CD4-positive, alpha-beta memory T cell (primary cell): ENCODE results near the gene STAT1. TPM values are rescaled to one million over a fixed set of nuclear protein-coding genes. Genes with fewer than 3 reads are reported as not detected.
"Not testable (repeated sequence)": the region's sequence is repeated elsewhere in the genome, so short reads cannot be mapped to it uniquely, and the experiment has no call there.

Experiments used
- CTCF ChIA-PET: fragments of 350-600 bp; sonication (Branson Sonifier 250); formaldehyde crosslinking; loops from one replicate; lab custom pipeline; 2021; ENCODE audit warnings: inconsistent platforms; ENCODE audit not compliant: partially characterized antibody; lab: Charles Lee
- POLR2A ChIA-PET: fragments of 350-600 bp; sonication (Branson Sonifier 250); formaldehyde crosslinking; loops from one replicate; lab custom pipeline; 2021; ENCODE audit not compliant: partially characterized antibody; lab: Charles Lee
- DNase-seq, 5 donors: peaks; one replicate each; pipeline versions ENCODE4 v3.0.0 to v3.0.0-alpha.2; 2020 to 2022; ENCODE audit warnings: mixed read lengths in 1 of 5
- H3K27ac ChIP-seq: one replicate; pipeline ENCODE4 v1.7.0; 2013; ENCODE audit warnings: low read depth, low read length
- H3K27me3 ChIP-seq: 2 replicates; pipeline ENCODE4 v1.7.0; 2013; ENCODE audit warnings: mild to moderate bottlenecking, low read length, moderate library complexity; ENCODE audit not compliant: insufficient read depth
- H3K36me3 ChIP-seq: 2 replicates; pipeline ENCODE4 v1.7.0; 2013; ENCODE audit warnings: mild to moderate bottlenecking, low read length, moderate library complexity; ENCODE audit not compliant: insufficient read depth
- H3K4me1 ChIP-seq: 2 replicates; pipeline ENCODE4 v1.7.0; 2013; ENCODE audit warnings: mild to moderate bottlenecking, low read length, moderate library complexity; ENCODE audit not compliant: insufficient read depth
- H3K4me3 ChIP-seq, 2 donors: one replicate each; pipeline ENCODE4 v1.7.0; 2013; ENCODE audit warnings: low read length in 2 of 2, mild to moderate bottlenecking in 1 of 2
- H3K9me3 ChIP-seq, 2 donors: one replicate each; pipeline ENCODE4 v1.7.0; 2013; ENCODE audit warnings: low read length in 2 of 2, control low read depth in 1 of 2; ENCODE audit not compliant: control insufficient read depth in 1 of 2
- H3K27ac Mint-ChIP-seq, 7 donors: one replicate each; pipeline ENCODE4 v1.8.0; 2020 to 2021; ENCODE audit warnings: mixed read lengths in 7 of 7, mild to moderate bottlenecking in 6 of 7, inconsistent platforms in 3 of 7, moderate library complexity in 3 of 7
- H3K27me3 Mint-ChIP-seq, 2 donors: one replicate each; pipeline ENCODE4 v1.8.0; 2020 to 2021; ENCODE audit warnings: mixed read lengths in 2 of 2
- H3K36me3 Mint-ChIP-seq, 2 donors: one replicate each; pipeline ENCODE4 v1.8.0; 2020 to 2021; ENCODE audit warnings: mixed read lengths in 2 of 2, inconsistent platforms in 1 of 2, mild to moderate bottlenecking in 1 of 2
- H3K4me1 Mint-ChIP-seq, 4 donors: one replicate each; pipeline ENCODE4 v1.8.0; 2020 to 2021; ENCODE audit warnings: mixed read lengths in 4 of 4, mild to moderate bottlenecking in 1 of 4
- H3K4me3 Mint-ChIP-seq, 8 donors: one replicate each; pipeline ENCODE4 v1.8.0; 2020 to 2021; ENCODE audit warnings: mixed read lengths in 8 of 8, mild to moderate bottlenecking in 7 of 8, moderate library complexity in 6 of 8, inconsistent platforms in 3 of 8
- H3K9me3 Mint-ChIP-seq, 8 donors: one replicate each; pipeline ENCODE4 v1.8.0; 2020 to 2021; ENCODE audit warnings: mixed read lengths in 8 of 8, mild to moderate bottlenecking in 5 of 8, inconsistent platforms in 3 of 8, moderate library complexity in 1 of 8
- intact Hi-C: fragments of 100-400 bp; cut with micrococcal nuclease; formaldehyde crosslinking; loops from one replicate; pipeline ENCODE4 v1.15.1; 2023
- polyA plus RNA-seq, 2 donors: library from polyadenylated mRNA; unstranded; fragments of 300-500 nt; fragmentation: Illumina TruSeq; gene quantifications; one replicate each; pipeline ENCODE4 v1.2.3, GENCODE V29; 2021
- total RNA-seq, 2 experiments: library from RNA; stranded (reverse); gene quantifications; one replicate each; pipeline ENCODE4 v1.2.3, GENCODE V29; 2021

The STAT1 gene
- total and polyA plus RNA-seq, 4 experiments from 2014 or later = 130 to 230 (median 175) TPM

DNA sequence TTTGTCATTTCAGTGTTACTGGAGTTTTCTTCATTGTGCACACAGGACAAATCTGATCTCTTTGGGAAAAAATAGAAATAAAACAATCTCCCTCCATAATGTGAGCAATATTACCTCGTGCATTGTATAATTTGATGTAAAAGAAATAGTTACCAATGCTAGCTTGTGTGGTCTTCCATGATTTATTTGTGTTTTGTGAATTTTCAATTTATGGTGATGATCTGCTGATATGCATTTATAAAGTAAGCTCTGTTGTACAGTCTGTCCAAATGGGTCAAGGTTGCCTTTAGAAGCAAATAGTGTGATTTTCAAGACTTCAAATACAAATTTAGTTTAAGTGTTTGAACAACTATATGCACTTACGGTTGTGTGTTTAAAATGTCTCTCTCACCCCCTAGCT is 50.9 kb downstream of the STAT1 start:
- Mint-ChIP-seq H3K27me3 (no peaks in the 10 kb centered on the region), H3K36me3 (peaks cover 67 to 80% of the 10 kb centered on the region in 2 donors), H3K4me1 (peaks cover 29 to 44% (median 36%) of the 10 kb centered on the region in 4 donors), H3K4me3 (no peak overlapping the region), H3K9me3 (peaks cover 0 to 11% (median 5%) of the 10 kb centered on the region in 8 donors), H3K27ac (peak overlapping the region in 4 of 7 donors; percentile 14 to 74 (median 52))
- Histone ChIP-seq H3K9me3 (no peaks in the 10 kb centered on the region), H3K4me1 (no peaks in the 10 kb centered on the region), H3K27ac (no peak overlapping the region), H3K36me3 (peaks cover 54% of the 10 kb centered on the region), H3K27me3 (no peaks in the 10 kb centered on the region), H3K4me3 (no peak overlapping the region)
- POLR2A ChIA-PET = interaction anchor here (1.4 to 2.2 kb wide), 2 partner anchors 16 to 80 kb away, joined by 3 to 6 read pairs; no protein-coding TSS in a partner anchor
- intact Hi-C loops = loop anchor here (10.0 kb wide), 1 partner anchor 878 kb away; no protein-coding TSS in a partner anchor
- DNase-seq = no peak
- CTCF ChIA-PET = interaction anchor here (0.6 to 4.6 kb wide), 4 partner anchors 14 to 131 kb away, joined by 3 to 22 read pairs (median 4); no protein-coding TSS in a partner anchor

DNA sequence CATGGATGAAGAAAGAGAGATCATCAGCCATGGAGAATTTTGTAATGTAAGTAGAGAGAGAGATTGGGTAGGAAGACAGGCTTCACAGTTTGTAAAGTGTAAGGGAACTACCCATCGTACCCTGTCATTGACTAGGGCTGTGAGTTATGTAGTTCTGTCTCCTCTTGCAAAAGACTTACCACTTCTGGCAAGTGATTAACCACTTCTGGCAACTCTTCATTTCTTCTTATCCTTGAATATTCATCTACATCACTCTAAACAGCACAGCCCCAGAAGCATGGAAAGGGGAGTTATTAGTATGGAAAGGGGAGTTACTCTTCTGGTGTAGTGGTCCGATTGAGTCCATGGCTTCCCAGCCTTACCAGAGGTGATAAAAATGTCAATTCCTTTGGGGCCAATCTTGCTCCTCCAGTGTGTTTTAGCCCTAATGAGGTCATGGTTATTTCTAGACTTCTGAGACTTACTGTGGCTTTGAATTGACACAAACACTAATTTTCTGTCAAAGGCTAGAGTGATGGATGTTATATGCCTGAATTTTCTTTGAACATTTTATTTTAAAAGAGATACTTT is 52.0 kb downstream of the STAT1 start:
- Histone ChIP-seq H3K27ac (no peak overlapping the region), H3K27me3 (no peaks in the 10 kb centered on the region), H3K36me3 (peaks cover 44% of the 10 kb centered on the region), H3K4me1 (no peaks in the 10 kb centered on the region), H3K4me3 (no peak overlapping the region), H3K9me3 (no peaks in the 10 kb centered on the region)
- H3K4me3 Mint-ChIP-seq = no peak overlapping the region
- H3K27ac Mint-ChIP-seq = peak overlapping the region in 5 of 7 donors; percentile 7 to 87 (median 42)
- H3K4me1 Mint-ChIP-seq = peaks cover 24 to 44% (median 34%) of the 10 kb centered on the region in 4 donors
- CTCF ChIA-PET = no interaction called here
- intact Hi-C loops = loop anchor here (10.0 kb wide), 1 partner anchor 877 kb away; no protein-coding TSS in a partner anchor
- POLR2A ChIA-PET = interaction anchor here (1.4 kb wide), 1 partner anchor 79 kb away, joined by 3 read pairs; no protein-coding TSS in a partner anchor
- H3K27me3 Mint-ChIP-seq = no peaks in the 10 kb centered on the region
- peaks cover 69 to 75% of the 10 kb centered on the region in 2 donors for H3K36me3 Mint-ChIP-seq
- peaks cover 0 to 19% (median 9%) of the 10 kb centered on the region in 8 donors for H3K9me3 Mint-ChIP-seq
- no peak for DNase-seq

DNA sequence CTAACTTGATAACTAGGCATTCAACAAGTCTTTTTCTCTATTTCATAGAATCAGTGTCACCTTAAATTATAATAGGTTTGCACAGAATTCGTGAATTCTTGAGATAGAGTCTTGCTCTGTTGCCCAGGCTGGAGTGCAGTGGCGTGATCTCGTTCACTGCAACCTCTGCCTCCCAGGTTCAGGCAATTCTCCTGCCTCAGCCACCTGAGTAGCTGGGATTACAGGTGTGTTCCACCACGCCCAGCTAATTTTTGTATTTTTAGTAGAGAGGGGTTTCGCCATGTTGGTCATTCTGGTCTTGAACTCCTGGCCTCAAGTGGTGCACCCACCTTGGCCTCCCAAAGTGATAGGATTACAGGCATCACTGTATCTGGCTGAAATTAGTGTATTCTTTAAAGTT is 52.9 kb downstream of the STAT1 start:
- H3K4me3 Mint-ChIP-seq, H3K9me3 ChIP-seq, H3K27ac ChIP-seq, H3K4me3 ChIP-seq, POLR2A ChIA-PET, DNase-seq, H3K27me3 ChIP-seq, H3K4me1 ChIP-seq, H3K27me3 Mint-ChIP-seq: not testable (repeated sequence)
- Mint-ChIP-seq H3K9me3 (peaks cover 0 to 26% (median 17%) of the 10 kb centered on the region in 8 donors), H3K36me3 (peaks cover 74 to 77% of the 10 kb centered on the region in 2 donors), H3K27ac (peak overlapping the region in 4 of 7 donors; percentile 3 to 72 (median 62)), H3K4me1 (peaks cover 22 to 44% (median 33%) of the 10 kb centered on the region in 4 donors)
- CTCF ChIA-PET = interaction anchor here (0.8 kb wide), 1 partner anchor 14 kb away, joined by 3 read pairs; no protein-coding TSS in a partner anchor
- peaks cover 38% of the 10 kb centered on the region for H3K36me3 ChIP-seq
- intact Hi-C loops = loop anchor here (10.0 kb wide), 1 partner anchor 876 kb away; no protein-coding TSS in a partner anchor

DNA sequence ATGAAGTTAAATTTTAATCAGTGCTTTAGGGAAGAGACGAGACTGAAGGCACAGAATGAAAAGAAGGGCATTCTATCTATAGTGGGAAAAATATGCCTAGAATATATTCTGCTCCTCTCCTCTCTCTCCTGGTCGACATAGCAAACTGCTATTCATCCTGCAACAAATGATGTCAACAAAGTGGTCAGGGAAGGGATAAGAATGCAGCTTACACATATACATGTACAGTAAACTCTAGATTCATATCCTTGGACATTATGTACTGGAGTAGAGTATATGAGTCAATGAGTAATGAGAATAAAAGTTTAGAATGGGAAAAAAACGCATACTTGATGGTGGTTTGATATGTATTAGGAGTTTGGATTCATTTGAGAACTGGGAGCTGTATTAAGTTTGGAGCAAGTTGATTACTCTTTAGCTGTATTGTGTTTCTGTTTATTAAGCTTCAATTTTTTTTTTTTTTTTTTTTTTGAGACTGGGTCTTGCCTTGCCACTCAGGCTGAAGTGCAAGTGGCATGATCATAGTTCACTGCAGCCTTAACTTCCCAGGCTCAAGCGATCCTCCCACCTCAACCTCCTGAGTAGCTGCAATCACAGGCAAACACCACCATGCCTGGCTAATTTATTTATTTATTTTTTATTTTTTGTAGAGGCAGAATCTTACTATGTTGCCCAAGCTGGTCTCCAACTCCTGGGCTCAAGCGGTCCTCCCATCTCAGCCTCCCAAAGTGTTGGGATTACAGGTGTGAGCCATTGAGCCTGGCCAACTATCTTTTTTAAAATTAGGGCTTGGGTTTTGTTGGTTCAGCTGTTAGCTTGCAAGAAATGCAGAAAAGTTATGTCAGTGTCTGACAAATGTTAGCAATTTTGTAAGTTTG is 53.8 kb downstream of the STAT1 start:
- peak overlapping the region in 1 of 8 donors; percentile 19 for H3K4me3 Mint-ChIP-seq
- H3K36me3 ChIP-seq = peaks cover 29% of the 10 kb centered on the region
- H3K27ac ChIP-seq = no peak overlapping the region
- no peak overlapping the region for H3K4me3 ChIP-seq
- peak overlapping the region in 5 of 7 donors; percentile 36 to 70 (median 54) for H3K27ac Mint-ChIP-seq
- H3K4me1 ChIP-seq = no peaks in the 10 kb centered on the region
- ChIA-PET POLR2A (interaction anchor here (1.6 kb wide), 1 partner anchor 8 kb away, joined by 4 read pairs; no protein-coding TSS in a partner anchor), CTCF (interaction anchor here (1.0 to 1.3 kb wide), 2 partner anchors 8 to 109 kb away, joined by 3 read pairs; no protein-coding TSS in a partner anchor)
- H3K9me3 Mint-ChIP-seq = peaks cover 0 to 35% (median 23%) of the 10 kb centered on the region in 8 donors
- no peaks in the 10 kb centered on the region for H3K27me3 Mint-ChIP-seq
- intact Hi-C loops = loop anchor here (10.0 kb wide), 1 partner anchor 875 kb away; no protein-coding TSS in a partner anchor
- peaks cover 76 to 81% of the 10 kb centered on the region in 2 donors for H3K36me3 Mint-ChIP-seq
- peaks cover 22 to 42% (median 27%) of the 10 kb centered on the region in 4 donors for H3K4me1 Mint-ChIP-seq
- no peaks in the 10 kb centered on the region for H3K27me3 ChIP-seq
- no peak for DNase-seq
- H3K9me3 ChIP-seq = no peaks in the 10 kb centered on the region

GRCh38 chr2:190953257-190953656 is 60.7 kb downstream of the STAT1 start:
- intact Hi-C loops = no loop called here
- POLR2A ChIA-PET = no interaction called here
- DNase-seq = no peak
- Mint-ChIP-seq H3K27ac (peak overlapping the region in 1 of 7 donors; percentile 31), H3K9me3 (peaks cover 0 to 31% (median 20%) of the 10 kb centered on the region in 8 donors), H3K4me1 (peaks cover under 1 to 7% (median 3%) of the 10 kb centered on the region in 4 donors), H3K36me3 (peaks cover 33 to 35% of the 10 kb centered on the region in 2 donors), H3K4me3 (no peak overlapping the region), H3K27me3 (no peaks in the 10 kb centered on the region)
- H3K4me3 ChIP-seq = no peak overlapping the region
- no peaks in the 10 kb centered on the region for H3K27me3 ChIP-seq
- H3K9me3 ChIP-seq = no peaks in the 10 kb centered on the region
- H3K4me1 ChIP-seq = peaks cover 6% of the 10 kb centered on the region
- no peaks in the 10 kb centered on the region for H3K36me3 ChIP-seq
- CTCF ChIA-PET = no interaction called here
- no peak overlapping the region for H3K27ac ChIP-seq

GRCh38 chr2:190950566-190950991 is 63.4 kb downstream of the STAT1 start:
- Mint-ChIP-seq H3K27me3 (no peaks in the 10 kb centered on the region), H3K36me3 (peaks cover 8 to 15% of the 10 kb centered on the region in 2 donors), H3K4me3 (no peak overlapping the region), H3K4me1 (peaks cover 16 to 24% (median 19%) of the 10 kb centered on the region in 4 donors), H3K9me3 (peaks cover 0 to 6% (median 3%) of the 10 kb centered on the region in 8 donors), H3K27ac (no peak overlapping the region)
- Histone ChIP-seq H3K27ac (no peak overlapping the region), H3K4me3 (no peak overlapping the region), H3K27me3 (no peaks in the 10 kb centered on the region), H3K9me3 (no peaks in the 10 kb centered on the region), H3K36me3 (no peaks in the 10 kb centered on the region), H3K4me1 (peaks cover 29% of the 10 kb centered on the region)
- ChIA-PET POLR2A (interaction anchor here (1.4 to 1.5 kb wide), 2 partner anchors 11 to 65 kb away, joined by 3 read pairs; no protein-coding TSS in a partner anchor), CTCF (interaction anchor here (0.8 to 1.2 kb wide), 2 partner anchors 13 to 100 kb away, joined by 3 to 4 read pairs; no protein-coding TSS in a partner anchor)
- DNase-seq = no peak
- intact Hi-C loops = no loop called here
